HS-5 (cell line): ENCODE results near the gene INSC.

Experiments used
- DNase-seq: peaks from one replicate; pipeline ENCODE4 v3.0.0-alpha.2; 2012; ENCODE audit warnings: low read depth

The INSC gene

GRCh38 chr11:15149050-15149449, 34.3 kb downstream of the INSC start:
- DNase-seq = no peak

GRCh38 chr11:15150507-15150906, 35.8 kb downstream of the INSC start:
- DNase-seq = no peak

- DNase-seq = no peak
These were observed 38.5 kb downstream of the INSC start for GRCh38 chr11:15153231-15153630.

- peak; percentile 63 for DNase-seq
These were observed 42.5 kb downstream of the INSC start for GRCh38 chr11:15157181-15157580.

GRCh38 chr11:15157606-15158137, 42.9 kb downstream of the INSC start:
- no peak for DNase-seq

- peak; percentile 46 for DNase-seq
These were observed 43.8 kb downstream of the INSC start for GRCh38 chr11:15158351-15159015.

GRCh38 chr11:15159085-15159484, 44.4 kb downstream of the INSC start:
- DNase-seq = peak; percentile 30

GRCh38 chr11:15161790-15162189, 47.1 kb downstream of the INSC start:
- no peak for DNase-seq

- no peak for DNase-seq
These were observed 48.4 kb downstream of the INSC start for GRCh38 chr11:15163136-15163535.

- DNase-seq = no peak
These were observed 51.5 kb downstream of the INSC start for GRCh38 chr11:15166204-15166603.

- DNase-seq = no peak
These were observed 55.3 kb downstream of the INSC start for GRCh38 chr11:15169815-15170551.

- DNase-seq = no peak
These were observed 56.0 kb downstream of the INSC start for GRCh38 chr11:15170698-15171097.

GRCh38 chr11:15171956-15172355, 57.2 kb downstream of the INSC start:
- DNase-seq = no peak

GRCh38 chr11:15175831-15176230, 61.1 kb downstream of the INSC start:
- no peak for DNase-seq

GRCh38 chr11:15176646-15177163, 62.0 kb downstream of the INSC start:
- no peak for DNase-seq

GRCh38 chr11:15177491-15177890, 62.8 kb downstream of the INSC start:
- DNase-seq = no peak

GRCh38 chr11:15178214-15178613, 63.5 kb downstream of the INSC start:
- DNase-seq = no peak

GRCh38 chr11:15179167-15179566, 64.4 kb downstream of the INSC start:
- DNase-seq = no peak

- no peak for DNase-seq
These were observed 65.6 kb downstream of the INSC start for GRCh38 chr11:15180212-15180792.

- no peak for DNase-seq
These were observed 67.6 kb downstream of the INSC start for GRCh38 chr11:15182372-15182771.

- no peak for DNase-seq
These were observed 70.3 kb downstream of the INSC start for GRCh38 chr11:15185021-15185420.

- no peak for DNase-seq
These were observed 71.4 kb downstream of the INSC start for GRCh38 chr11:15186146-15186545.

- DNase-seq = no peak
These were observed 74.5 kb downstream of the INSC start for GRCh38 chr11:15189189-15189588.
